HL-60/S4 treated with phorbol 12-myristate 13-acetate at 8.2 ng/mL for 4 days and 3 days (cell line): ENCODE measurements around the gene SLC4A3.

Experiments used
- in situ Hi-C: fragments of 300-500 bp; cut with MboI; formaldehyde crosslinking; loops from 2 replicates; pipeline ENCODE4 v1.15.0; 2022; ENCODE audit warnings: low sequenced_read_pairs

The SLC4A3 gene

DNA sequence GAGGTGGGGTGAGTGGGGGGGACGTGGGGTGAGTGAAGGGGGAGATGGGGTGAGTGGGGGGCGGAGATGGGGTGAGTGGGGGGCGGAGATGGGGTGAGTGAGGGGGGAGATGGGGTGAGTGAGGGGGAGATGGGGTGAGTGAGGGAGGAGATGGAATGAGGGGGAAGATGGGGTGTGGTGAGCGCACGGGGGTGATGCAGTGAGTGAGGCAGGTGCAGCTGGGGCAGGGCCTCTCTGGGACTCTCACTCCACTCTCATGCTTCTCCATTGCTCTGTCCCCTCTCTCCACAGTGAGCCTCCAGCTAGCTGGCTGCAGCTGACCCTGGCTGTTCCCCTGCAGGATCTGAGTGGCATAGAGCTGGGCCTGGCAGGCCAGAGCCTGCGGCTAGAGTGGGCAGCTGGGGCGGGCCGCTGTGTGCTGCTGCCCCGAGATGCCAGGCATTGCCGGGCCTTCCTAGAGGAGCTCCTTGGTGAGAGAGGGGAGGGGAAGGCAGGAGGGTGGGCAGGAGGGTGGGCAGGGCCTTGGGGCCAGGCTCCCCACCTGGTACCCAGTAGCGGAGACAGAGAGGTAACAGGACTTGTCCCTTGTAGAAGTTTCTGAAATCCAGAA is 13.9 kb upstream of the SLC4A3 start:
- in situ Hi-C loops: no loop called here

DNA sequence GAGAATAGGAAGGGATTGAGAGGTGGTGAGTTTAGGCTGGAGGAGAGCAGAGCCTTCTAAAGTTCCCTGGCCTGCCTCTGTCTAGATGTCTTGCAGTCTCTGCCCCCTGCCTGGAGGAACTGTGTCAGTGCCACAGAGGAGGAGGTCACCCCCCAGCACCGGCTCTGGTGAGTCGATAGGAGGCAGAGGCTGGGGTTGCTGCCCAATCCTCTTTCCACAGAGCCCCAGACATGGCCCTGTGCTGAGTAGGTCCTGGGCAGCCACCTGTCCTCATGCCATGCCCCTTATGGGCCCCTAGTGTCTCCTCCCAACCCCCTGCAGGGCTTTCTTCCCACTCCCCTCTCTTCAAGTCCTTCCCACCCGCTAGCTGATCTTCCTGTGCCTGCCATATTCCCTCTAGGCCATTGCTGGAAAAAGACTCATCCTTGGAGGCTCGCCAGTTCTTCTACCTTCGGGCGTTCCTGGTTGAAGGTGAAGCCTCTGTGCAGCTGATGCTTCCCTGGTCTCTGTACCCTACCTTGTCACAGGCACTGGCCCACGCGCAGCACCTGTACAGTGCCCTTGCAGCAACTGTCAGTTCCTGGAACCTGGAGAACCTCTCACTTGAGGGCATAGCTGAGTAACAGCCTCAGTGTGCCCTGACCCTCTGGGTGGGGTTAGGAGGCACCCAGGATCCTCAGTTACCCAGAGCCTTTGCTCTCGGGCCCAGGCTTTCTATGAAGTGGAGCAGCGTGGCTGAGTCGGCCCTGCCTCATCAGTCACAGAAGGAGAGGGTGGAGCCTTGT is 13.2 kb upstream of the SLC4A3 start:
- in situ Hi-C loops: no loop called here

DNA sequence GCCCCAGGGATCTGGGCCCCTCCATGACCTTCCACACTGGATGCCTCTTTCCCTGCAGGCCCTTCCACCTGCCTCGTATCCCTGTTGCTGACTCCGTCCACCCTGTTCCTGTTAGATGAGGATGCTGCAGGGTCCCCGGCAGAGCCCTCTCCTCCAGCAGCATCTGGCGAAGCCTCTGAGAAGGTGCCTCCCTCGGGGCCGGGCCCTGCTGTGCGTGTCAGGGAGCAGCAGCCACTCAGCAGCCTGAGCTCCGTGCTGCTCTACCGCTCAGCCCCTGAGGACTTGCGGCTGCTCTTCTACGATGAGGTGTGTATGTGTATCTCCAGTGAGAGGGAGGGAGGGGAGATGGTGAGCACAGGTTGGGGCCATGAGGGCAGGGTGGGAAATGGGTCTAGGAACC is 12.4 kb upstream of the SLC4A3 start:
- in situ Hi-C loops: no loop called here

DNA sequence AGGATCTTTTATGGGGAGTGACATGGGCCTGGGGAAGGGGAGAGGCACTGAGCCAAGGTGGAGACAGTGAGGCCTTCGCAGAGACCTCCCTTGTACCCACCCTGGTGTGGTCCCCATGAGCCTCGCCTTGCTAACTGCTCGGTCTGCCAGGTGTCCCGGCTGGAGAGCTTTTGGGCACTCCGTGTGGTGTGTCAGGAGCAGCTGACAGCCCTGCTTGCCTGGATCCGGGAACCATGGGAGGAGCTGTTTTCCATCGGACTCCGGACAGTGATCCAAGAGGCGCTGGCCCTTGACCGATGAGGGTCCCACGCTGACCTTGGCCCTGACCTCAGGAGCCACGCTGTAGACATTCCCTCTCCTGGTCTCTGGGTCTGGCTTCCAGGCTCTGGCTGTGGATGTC is 11.5 kb upstream of the SLC4A3 start:
- in situ Hi-C loops: no loop called here

DNA sequence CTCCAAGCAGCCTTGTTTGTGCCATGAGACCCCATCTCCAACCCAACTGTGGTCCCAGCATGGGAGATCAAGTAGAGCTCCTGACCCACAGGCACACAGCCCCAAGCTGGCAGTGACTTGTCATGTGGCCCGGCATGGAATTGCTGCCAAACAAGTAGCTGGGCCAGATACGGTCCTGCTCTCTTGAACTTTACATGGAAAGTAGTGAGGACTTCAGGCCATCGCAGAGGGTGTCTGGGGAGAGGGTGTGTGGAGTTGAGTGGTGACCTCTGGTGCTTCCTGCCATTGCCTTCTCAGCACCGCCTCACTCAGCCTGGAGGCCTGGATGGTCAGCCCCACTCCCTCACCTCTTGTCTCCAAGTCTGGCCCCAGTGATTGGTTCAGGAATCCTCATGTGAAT is 10.9 kb upstream of the SLC4A3 start:
- in situ Hi-C loops: no loop called here

DNA sequence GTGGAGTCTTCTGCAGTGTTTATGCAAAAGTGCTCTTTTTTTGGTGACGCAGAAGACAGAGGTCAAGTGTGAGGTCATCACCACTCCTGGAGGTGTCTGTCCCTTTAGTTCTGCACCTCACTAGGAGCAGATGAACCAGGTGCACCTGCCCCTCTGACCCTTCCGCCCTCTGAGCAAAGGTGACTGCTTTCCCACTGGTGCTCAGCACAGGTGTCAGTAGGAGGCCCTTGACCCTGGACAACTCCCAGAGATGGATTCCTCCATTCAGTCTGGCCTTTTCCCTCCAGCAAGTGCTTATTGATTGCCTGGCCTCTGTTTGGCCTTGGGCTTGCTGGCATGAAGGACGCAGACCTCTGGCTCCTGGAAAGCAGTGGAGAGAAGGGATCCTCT is 8.7 kb upstream of the SLC4A3 start:
- in situ Hi-C loops: no loop called here

DNA sequence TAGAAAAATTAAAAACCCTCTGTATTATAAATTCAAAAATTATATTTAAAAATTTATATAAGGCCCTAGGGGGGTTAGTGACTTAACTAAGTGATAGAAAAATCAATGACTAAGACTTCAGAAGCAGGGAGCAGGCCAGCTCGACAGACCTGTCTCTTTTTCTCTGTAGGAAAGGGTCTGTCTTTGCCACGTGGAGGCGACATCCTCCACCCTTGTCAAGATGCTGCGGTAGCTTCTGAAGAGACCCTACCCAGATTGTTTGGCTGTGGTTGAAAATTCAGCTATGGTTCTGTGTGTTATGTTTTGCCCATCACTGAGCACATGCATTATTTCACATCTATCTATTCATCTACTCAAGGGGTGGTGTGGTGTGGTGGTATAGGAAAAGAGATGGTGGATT is 8.2 kb upstream of the SLC4A3 start:
- in situ Hi-C loops: no loop called here

DNA sequence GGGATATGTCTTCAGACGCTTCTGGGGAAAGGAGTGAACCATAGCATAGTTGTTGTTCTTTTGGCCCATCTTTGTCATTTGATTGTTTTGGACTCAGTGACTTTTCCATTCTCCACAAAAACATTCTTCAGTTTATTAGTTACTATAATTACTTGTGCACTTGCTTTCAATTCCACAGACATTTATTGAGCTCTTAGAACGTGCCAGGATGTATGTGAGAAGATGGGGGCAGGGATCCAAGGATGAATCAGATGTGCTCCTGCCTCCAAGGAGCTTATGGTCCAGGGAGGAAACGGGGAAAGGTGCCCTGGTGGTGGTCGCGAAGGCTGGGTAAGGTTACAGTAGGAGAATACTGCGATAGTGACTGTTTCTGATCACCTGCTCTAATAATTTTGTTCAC is 6.9 kb upstream of the SLC4A3 start:
- in situ Hi-C loops: no loop called here

DNA sequence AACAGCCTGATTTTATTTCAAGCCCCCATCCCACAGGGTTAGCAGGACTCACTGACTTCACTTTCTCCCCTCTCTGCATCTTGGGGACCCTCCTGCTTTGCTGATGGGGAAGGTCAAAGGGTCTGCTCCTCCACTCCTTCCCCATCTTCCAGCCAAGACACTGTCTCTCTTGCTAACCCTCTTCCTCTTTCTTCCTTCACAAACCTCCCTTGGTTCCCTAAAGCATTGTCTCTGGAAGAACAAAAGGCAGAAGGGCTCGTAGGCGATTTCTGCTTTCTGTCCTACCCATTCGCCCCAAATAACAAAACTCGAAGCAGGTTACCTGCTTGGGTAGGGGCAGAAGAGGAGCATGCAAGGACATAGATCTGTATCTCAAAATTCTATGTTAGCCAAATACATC is 5.5 kb upstream of the SLC4A3 start:
- in situ Hi-C loops: no loop called here

DNA sequence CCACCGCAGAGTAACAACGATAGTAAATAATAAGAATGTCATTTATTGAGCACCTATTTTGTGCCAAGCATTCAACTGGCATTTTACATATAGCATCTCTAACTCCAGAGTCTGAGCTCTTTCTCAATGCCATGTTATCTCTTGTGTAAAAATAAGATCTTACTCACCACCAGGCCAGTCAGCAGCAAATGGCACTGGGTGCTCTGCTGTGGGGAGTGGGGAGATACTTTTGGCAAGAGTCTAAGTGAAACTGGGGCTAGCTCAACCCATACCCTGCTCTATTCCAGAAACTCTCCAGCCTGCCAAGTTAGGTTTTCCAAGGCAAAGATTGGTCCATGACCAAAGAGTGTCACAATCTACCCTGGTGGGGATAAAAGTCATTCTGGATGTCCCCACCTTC is 5.0 kb upstream of the SLC4A3 start:
- in situ Hi-C loops: no loop called here

DNA sequence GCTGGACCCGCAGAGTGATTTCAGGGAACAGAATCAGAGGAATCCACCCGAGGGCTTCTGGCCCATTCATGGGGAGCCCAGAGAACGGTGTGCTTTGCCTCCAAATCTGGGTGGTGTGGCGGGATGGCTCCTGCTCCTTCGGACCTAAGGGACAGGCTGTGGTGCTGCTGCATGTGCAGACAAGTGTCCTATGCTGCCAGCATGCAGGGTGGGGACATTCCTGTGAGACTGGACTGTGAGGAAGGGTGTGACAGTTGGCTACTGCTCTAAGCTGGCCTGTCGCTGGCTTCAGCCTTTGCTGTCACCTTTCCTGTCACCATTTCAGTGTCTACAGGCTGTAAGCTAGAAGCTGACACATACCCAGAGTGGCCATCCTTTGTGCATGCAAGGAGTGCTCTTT is 2.9 kb upstream of the SLC4A3 start:
- in situ Hi-C loops: no loop called here

DNA sequence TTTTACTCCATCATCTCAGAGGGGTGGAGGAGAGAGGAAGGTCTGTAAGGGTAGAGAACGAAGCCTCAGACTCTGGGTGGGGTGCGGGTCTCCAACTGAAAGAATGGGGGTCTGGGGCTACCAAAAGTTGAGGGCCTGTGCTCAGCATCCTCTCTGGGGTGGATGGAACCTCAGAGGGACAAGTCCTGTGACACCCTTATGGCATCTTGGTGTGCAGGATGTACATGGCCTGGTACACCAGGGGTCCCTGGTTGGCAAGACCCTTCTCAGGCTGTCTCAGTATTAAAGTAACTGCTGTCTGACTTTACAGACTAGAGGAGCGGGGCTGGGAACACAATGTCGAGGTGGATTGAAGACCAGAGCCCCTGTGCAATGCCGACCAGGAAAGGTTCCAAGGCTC is 2.3 kb upstream of the SLC4A3 start:
- in situ Hi-C loops: no loop called here

DNA sequence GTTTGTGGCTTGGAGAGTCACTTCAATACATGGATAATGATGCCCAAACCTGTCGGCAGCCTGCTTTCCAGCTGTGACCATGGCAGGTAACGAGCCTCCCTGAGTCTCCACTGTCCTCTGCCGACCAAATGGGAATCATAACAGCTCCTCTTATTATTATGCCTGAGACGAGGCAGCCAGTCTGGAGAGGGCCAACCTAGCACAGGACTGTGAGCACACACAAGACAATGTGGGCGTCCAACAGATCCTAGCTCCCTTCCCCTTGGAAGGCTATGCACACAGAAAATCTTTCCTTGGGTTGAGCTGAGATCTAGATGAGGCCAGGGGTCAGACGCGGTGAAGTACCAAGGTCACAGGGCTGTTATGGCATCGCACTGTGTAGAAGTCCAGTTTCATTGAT is 890 bp upstream of the SLC4A3 start:
- in situ Hi-C loops: no loop called here

DNA sequence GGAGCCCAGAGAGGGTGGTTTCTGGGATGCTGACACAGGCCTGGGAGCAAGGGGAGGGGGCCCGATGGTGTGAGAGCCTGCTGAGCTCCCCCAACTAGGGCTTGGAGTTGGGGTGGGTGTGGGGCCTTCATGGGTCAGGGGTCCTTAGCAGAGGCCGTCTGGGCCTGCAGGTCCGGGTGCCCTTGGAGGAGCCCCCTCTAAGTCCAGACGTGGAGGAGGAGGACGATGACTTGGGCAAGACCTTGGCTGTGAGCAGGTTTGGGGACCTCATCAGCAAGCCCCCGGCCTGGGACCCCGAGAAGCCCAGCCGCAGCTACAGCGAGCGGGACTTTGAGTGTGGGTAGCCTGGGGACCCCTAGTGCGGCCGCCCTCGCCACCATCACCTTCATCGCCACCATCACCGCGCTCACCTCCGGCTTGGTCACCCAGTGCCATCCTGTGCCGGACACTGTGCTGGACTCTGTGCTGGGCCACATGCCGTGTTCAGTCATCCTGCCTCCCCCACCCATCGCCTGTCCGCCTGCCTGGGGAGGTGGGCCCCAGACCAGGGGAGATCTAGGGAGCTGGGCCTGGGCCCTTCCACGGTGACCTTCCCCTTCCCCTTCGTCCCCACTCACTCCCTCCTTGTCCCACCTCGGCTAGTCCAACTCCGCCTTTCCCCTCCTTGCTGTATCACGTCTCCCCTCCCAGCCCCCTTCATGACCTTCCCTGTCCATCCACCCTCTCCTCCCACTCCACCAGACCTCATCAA is 980 bp downstream of the SLC4A3 start:
- in situ Hi-C loops: no loop called here

DNA sequence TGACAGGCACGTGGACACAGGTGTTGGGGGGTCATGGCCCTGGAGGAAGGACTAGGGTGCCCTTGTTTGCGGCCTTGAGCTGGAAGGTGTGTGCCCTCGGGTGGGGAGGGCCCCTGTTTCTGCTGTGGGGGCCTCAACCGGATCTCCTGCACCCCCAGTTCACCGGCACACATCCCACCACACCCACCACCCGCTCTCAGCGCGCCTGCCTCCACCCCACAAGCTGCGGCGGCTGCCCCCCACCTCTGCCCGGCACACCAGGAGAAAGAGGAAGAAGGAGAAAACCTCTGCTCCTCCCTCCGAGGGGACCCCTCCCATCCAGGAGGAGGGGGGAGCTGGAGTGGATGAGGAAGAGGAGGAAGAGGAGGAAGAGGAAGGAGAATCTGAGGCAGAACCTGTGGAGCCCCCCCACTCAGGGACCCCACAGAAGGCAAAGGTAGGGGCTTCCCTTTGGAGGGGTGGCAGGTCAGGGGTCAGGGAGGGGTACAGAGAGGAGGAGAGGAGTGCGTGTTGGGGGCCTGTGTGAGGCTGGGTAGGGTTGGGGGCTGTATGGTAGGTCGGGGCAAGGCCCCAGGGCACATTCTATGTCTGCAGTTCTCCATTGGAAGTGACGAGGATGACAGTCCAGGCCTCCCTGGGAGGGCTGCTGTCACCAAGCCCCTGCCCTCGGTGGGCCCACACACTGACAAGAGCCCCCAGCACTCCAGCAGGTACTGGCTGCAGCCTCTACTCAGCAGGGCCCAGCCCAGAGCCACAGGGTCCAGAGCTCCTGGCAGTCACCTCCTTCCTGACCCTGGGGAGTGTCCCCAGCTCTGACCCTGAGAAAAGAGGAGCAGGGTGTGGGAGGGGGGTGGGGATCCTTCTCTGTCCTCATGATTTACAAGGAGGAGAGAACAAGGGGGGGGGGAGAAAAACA is 1.8 kb downstream of the SLC4A3 start:
- in situ Hi-C loops: no loop called here

DNA sequence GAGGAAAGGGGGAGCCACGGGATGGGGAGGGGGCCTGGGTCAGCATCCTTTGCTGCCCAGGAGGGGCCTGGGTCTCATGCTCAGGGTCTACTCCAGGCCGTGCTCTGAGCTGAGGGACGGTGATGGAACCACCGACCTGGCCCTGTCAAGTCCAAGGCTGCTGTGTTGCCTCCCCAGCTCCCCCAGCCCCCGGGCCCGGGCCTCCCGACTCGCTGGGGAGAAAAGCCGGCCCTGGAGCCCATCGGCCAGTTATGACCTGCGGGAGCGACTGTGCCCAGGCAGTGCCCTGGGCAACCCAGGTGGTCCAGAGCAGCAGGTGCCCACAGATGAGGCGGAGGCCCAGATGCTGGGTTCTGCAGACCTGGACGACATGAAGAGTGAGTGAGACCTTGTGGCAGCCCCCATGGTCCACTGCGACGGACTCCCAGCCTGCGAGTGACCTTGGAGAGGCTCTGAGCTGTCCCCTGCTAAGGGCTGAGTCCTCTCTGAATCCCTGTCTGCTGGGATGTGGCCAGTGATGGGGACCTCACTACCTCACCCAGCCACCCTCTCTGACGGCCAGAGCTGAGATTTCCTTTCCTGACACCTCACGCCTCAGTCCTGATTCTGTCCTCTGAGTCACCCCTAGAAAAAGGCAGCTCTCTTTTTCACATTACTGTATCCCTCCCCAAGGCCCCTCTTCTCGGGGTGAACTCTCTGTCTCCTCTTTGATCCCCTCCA is 2.7 kb downstream of the SLC4A3 start:
- in situ Hi-C loops: no loop called here

DNA sequence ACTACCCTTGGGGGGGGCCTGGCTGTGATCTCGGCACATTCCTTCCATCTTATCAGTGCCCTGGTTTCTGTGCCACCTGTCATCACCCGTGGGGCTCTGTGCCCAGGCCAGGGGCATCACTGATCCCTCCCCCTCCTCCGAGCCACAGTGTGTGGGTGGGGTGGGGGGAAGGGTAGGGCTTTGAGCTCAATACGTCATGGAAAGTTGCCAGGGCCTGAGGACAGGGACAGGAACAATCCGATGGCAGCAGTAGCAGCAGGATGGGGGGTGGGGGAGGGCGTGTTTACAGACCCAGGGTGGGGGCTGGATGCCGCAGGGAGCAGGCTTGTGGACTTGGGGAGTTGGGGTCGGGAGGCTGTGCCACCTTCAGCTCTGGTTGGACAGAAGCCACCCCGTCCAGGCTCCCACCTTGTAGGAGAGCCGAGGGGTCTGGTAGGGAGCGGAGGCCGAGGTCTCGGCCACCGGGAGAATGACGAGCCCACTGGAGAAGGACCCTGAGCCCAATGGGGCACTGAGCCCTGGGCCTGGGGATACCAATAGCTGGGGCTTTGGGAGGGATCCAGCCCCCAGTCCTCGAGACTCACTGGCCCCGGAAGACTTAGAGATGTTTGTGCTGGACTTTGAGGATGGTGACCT is 3.5 kb downstream of the SLC4A3 start:
- in situ Hi-C loops: no loop called here

DNA sequence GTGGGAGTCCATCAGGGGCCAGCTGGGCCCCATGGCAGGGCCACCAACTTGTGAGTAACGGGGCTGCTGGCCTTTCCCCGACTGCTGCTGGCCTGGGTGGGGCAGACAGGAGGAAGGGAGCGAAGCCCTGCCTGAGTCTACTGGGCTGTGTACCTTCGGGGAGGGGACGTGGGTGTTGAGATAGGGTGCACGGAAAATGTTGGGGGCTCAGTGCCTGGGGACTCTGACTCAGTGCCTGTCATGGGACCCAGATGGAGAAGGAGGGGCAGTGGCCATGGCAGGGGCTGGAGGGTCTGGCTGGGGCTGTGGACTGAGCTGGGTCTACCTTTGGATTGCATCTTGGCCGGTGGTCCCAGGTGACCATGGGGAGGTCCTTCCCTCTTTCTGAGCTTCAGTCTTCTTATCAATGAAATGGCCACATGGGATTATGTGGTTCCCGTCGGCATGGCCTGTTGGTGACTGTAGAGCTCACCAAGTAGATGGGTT is 4.0 kb downstream of the SLC4A3 start:
- in situ Hi-C loops: no loop called here

DNA sequence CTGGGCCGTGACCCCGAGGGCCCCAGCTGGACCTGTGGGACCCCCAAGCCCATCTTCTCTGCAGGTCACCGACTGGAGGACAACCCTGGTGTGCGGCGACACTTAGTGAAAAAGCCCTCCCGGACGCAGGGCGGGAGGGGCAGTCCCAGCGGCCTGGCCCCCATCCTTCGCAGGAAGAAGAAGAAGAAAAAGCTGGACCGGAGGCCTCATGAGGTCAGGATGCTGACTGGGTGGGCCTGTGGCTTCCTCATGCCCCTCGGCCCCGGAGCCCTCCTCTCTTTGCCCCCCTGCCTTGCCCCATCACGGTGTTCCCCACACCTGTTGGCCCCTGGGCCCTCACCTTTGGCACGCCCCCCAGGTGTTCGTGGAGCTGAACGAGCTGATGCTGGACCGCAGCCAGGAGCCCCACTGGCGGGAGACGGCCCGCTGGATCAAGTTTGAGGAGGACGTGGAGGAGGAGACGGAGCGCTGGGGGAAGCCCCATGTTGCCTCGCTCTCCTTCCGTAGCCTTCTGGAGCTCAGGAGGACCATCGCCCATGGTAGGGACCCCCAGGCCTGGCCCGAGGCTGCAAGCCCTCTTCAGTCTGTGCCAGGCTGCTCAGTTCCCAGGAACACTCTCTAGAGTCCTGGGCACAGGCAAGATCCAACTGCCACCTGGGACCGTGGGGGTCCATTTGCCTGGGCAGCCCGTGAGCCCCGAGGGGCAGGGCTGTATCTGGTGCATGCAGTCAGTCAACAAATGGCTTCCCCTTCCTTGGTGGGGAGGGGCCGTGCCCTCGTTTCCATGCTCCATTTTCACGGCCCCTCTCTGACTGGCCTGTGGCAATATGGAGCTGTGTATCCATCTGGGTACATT is 4.7 kb downstream of the SLC4A3 start:
- in situ Hi-C loops: no loop called here
